NT2/D1 (cell line): ENCODE data around the gene TBC1D32.

Experiments used
- SUZ12 ChIP-seq: IDR thresholded peaks from 2 replicates; pipeline ENCODE4 v1.6.1; 2011; ENCODE audit not compliant: insufficient read length, insufficient read depth; ENCODE audit errors: extremely low read depth
- ZNF274 ChIP-seq: IDR thresholded peaks from 2 replicates; pipeline ENCODE4 v1.6.1; 2011; ENCODE audit warnings: mild to moderate bottlenecking, low read depth, low read length

DNA sequence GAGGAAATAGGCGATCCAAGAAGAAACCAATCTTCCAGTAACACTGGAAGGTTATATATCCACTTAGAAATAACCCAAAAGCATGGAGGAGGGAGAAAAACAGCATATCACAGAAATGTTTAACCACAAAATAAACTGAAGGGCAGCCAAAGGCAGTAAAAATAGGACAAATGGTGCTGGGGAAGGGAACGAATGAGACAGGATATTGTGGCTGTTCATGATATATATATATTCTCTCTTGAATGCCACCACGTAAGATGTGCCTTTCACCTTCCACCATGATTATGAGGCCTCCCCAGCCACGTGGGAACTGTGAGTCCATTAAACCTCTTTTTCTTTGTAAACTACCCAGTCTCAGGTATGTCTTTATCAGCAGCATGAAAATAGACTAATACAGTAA, 162.4 kb downstream of the TBC1D32 start:
- no peak for TF ChIP-seq ZNF274
- no peak for TF ChIP-seq SUZ12
